Measurements from ENCODE around the gene PALS1.

The PALS1 gene

GRCh38 chr14:67241411-67242167, at the start of gene PALS1:
PALS1 (plus strand) TSS chr14:67241435; CDS start chr14:67279171, 37,736 bp downstream.
- peak in 1 of 2 experiments; percentile 37 for DNase-seq

GRCh38 chr14:67191768-67192290, 49.4 kb upstream of the PALS1 start:
- DNase-seq, result no peak

- DNase-seq, result no peak
Observed at GRCh38 chr14:67192366-67192765, 48.9 kb upstream of the PALS1 start.

- no peak for DNase-seq
Observed at GRCh38 chr14:67195279-67195678, 46.0 kb upstream of the PALS1 start.

GRCh38 chr14:67199016-67199415, 42.2 kb upstream of the PALS1 start:
- DNase-seq, result no peak

- DNase-seq, result no peak
Observed at GRCh38 chr14:67207810-67208209, 33.4 kb upstream of the PALS1 start.

- DNase-seq, result no peak
Observed at GRCh38 chr14:67218126-67218525, 23.1 kb upstream of the PALS1 start.

- no peak for DNase-seq
Observed at GRCh38 chr14:67221248-67221981, 19.8 kb upstream of the PALS1 start.

GRCh38 chr14:67221982-67222328, 19.3 kb upstream of the PALS1 start:
- DNase-seq, result no peak

- no peak for DNase-seq
Observed at GRCh38 chr14:67225523-67225922, 15.7 kb upstream of the PALS1 start.

GRCh38 chr14:67228325-67228984, 12.8 kb upstream of the PALS1 start:
- DNase-seq, result no peak

- DNase-seq, result no peak
Observed at GRCh38 chr14:67232066-67232465, 9.2 kb upstream of the PALS1 start.

GRCh38 chr14:67232621-67233020, 8.6 kb upstream of the PALS1 start:
- DNase-seq, result no peak

- DNase-seq, result no peak
Observed at GRCh38 chr14:67237591-67237990, 3.6 kb upstream of the PALS1 start.

GRCh38 chr14:67239582-67239981, 1.7 kb upstream of the PALS1 start:
- no peak for DNase-seq

GRCh38 chr14:67240168-67240932, 885 bp upstream of the PALS1 start:
- DNase-seq, result peak; percentile 5 to 8

GRCh38 chr14:67240978-67241410, 241 bp upstream of the PALS1 start:
- DNase-seq, result peak; percentile 91

GRCh38 chr14:67242168-67242420, 859 bp downstream of the PALS1 start:
- no peak for DNase-seq

GRCh38 chr14:67245104-67245503, 3.9 kb downstream of the PALS1 start:
- DNase-seq, result no peak

GRCh38 chr14:67251573-67252226, 10.5 kb downstream of the PALS1 start:
- DNase-seq, result no peak

- DNase-seq, result no peak
Observed at GRCh38 chr14:67253076-67253635, 11.9 kb downstream of the PALS1 start.

GRCh38 chr14:67257906-67258305, 16.7 kb downstream of the PALS1 start:
- DNase-seq, result no peak

All from stimulated activated CD4-positive, alpha-beta T cell treated with anti-CD3 and anti-CD28 coated beads, Interleukin-4, amount 100 ng/mL, for 4 hours (primary cell).